Middle frontal gyrus (tissue), 1 donor: ENCODE data around the gene LSM6.

Experiments
- DNase-seq: peaks from one replicate; pipeline ENCODE4 v3.0.0-alpha.2; 2015; ENCODE audit warnings: low spot score; ENCODE audit errors: extremely low spot score

LSM6 gene

DNA sequence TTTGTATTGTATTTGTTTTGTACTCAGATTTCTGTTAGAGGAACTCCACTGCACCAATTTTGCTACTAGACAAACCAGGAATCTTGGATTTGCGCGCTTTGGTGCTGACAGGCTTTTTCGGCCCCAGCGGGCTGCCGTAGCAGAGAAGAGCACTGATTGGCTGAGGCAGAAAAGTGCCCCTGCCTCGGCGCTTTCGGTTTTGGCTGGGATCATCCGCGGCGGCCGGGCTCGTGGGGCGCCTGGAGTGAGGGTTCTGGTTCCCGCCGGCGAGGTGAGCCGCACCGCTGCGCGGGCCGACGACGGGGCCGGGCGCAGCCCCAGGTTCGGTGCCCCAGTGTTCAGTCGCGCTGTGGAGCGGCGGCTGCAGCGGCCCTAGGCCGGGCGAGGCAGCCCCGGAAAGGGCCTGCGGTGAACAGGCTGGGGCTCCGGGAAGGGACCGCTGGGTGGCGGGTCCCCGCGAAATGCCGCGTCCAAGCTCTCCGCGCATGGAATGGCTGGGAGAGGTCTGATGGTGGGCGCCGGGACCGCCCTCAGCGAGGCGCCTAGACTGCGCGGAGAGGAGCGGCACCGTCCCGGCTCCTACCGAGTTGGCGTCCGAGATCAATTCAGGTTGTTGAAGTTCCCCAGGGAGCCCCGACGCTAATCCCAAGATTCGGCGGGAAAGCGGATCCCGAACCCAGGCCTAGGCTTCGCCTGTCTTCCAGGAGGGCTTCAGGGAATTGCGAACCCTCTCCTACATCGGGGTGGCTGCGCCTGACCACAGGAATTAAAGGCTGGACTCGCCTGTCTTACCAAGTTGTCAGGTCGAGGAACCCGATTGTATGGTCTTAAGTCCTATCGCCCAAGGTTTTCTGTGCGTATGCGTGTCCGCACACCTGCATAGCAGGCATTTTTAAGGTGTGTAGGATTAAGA is at the start of gene LSM6:
Gene LSM6 (plus strand): TSS at position 178 of the 913 bp plus-strand sequence. CDS start 7,204 bp downstream, outside the sequence.
- peak; percentile 95 for DNase-seq

DNA sequence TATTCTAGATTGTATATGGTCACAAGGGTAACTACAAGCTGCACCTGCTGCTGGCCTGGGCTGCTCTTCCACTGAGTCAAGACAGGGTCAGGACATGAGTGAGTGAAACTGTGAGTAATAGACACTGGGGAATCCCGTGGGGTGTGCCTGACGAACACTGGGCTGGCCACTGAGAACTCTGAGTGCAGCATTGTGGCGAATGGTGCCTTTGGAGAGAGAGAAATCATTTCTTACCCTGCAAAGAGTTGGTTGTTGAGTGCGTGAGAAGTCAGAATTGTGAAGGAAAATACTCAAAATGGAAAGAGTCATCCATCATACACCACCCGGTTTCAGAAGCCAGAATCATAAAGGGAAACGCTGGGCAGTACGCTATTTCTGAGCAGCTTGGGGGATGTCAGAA is 43.1 kb upstream of the LSM6 start:
- no peak for DNase-seq

DNA sequence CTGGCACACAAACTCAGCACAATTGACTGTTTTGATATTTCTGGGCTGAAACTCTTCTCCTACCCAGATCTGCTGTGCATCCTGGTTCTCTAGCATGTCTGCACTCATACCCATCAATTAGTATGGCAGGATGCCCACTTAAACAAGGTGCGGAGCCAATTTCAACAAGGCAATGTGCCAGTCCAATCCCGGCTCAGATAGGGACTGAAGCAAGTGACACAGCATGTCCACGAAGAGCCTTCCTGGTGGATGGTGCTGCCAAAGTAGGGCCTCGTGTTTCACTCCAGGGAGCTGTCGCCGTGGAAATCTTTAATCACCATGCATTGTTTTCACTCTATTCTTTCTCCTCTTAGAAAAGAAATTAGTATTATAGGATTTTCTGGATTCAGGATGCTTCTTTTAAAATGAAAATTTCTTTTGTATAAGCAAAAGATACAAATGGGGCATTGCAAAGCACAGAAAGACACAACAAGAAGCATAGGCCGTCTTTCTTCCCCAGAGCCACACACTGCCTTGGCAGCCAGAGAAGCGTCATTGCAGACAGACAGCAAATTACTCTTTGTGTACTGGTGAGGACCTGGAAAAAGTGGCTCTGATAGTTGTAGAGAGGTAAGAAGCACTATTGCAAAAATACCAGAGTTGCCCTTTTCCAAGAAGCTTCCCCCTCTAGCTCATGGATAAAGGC is 40.6 kb upstream of the LSM6 start:
- no peak for DNase-seq

DNA sequence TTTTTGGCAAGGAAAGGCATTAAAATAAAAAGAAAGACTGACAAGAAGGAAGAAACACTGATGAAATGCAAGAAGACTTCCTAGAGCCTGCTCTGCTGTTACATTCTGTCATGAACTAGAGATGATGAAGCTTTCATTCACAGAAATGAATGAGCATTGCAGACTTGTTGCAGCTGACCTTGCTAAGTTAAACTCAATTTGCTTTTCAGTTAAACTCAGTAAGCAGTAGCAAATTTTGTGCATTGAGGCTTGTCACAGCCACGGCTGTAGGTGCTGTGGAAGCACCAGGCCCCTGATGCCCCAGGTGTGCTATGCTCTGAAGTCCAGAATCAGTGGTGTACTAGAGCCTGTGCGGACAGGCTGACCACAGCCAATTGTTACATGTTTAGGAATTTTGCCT is 39.6 kb upstream of the LSM6 start:
- no peak for DNase-seq

DNA sequence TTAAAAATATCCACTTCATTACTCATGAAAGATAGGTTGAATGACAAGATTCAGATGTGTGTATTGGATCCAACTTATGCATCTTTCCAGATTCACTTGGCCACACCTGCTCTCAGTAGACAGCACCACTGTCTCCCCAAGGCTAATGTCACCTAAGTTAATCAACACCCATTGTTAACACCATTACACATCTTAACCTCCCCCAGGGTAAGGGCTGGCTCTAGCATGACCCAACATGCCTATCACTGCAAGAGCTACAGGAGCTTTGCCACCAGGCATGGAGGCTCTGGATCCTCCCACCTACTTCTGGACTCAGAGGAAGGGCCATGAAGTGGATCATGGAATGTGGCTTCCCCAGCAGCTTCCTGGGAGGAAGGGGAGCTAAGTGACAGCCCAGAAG is 32.8 kb upstream of the LSM6 start:
- no peak for DNase-seq

DNA sequence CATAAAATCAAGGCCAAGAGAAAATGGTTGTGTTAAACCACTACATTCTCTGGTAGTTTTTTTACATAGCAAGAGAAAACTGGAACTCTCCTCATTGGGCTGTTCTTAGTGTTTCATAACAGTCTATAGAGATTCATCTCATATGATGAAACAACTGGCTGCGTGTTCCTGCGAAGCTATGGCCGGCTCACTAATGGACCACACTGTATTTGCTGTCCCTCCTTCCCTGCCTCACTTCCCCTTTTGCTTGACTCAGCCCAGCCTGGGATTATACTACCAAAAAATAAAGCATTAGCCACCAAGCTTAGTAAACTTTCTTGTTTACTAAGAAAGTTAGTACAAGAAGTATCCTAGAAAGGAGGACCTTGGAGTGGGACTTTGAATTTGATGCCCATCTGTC is 31.6 kb upstream of the LSM6 start:
- no peak for DNase-seq

DNA sequence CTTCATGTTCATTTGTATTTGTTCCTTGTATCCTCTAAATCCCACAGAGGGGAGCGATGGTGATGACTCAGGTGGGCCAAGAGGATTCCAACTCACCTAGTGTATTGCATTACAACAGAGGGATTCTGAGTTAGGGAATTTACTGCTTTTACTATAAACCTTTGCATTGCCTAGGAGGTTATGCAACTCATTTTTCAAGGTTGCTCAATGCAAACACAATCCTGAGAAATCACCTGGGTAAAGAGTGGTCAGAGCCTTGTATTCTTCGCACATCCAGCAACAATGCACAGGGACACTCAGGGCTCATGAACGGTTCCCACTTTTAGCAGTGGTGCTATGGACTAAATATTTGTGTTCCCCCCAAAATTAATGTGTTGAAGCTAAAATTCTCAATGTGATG is 28.6 kb upstream of the LSM6 start:
- DNase-seq: no peak

DNA sequence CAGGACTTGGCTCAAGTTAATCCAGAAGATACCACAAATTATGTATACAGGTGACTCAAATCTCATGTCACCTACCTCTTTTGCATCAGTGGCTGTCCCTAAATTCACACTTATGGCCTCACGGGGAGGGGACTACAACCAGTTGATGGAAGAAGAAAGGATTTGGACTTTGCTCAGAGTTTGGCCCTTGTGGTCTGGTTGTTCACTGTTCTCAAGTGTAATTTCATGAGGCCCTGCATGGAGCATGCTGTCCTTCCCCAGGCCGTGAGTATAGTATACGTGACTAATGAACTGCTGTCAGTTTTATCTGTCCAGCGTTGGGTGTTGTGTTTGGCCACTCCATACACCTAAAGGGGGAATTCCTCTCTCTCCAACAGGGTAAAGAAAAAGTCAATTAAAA is 27.5 kb upstream of the LSM6 start:
- no peak for DNase-seq

DNA sequence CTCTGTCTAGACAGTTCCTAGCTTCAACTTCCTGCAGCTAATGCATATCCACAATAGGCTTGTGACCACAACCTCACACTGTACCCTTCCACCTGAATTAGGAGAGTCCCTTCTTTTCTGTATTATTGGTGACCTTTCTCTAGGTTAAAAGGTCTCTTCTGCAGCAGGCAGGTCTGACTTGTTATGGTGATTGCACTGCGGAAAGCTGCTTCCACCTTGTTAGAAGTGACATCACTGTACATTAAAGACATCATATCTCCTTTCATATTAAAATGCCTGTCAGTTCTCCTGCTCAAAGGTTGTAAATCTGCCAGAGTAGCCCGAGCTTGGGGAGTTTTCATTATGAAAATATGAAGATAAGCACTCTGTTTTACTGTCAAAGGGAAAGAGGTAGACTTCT is 21.5 kb upstream of the LSM6 start:
- no peak for DNase-seq

DNA sequence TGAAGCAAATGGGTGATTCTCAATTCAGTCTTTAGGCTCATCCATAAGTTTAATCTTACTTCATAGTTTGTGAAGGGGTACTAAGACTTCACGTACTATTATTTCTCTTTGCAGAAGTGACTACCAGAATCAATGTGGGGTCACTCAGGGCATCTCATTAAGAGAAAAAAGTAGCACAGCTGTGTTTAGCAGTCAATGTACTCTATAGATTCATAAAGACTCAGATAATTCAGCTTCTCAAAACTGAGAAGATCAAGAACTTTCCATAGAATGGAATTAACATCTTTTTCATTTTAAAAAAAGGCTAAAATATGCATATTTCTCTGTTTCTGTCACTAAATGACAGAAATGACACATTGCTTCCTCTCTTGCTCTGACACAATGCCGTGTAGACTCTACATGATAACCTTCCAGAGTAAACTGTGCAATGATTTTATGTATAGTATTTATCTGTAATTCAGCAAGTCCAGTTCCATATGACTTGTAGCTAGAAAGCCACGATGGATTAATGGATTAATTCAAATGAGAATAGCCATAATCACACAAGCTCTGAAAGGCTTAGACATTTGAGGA is 20.3 kb upstream of the LSM6 start:
- DNase-seq: no peak

DNA sequence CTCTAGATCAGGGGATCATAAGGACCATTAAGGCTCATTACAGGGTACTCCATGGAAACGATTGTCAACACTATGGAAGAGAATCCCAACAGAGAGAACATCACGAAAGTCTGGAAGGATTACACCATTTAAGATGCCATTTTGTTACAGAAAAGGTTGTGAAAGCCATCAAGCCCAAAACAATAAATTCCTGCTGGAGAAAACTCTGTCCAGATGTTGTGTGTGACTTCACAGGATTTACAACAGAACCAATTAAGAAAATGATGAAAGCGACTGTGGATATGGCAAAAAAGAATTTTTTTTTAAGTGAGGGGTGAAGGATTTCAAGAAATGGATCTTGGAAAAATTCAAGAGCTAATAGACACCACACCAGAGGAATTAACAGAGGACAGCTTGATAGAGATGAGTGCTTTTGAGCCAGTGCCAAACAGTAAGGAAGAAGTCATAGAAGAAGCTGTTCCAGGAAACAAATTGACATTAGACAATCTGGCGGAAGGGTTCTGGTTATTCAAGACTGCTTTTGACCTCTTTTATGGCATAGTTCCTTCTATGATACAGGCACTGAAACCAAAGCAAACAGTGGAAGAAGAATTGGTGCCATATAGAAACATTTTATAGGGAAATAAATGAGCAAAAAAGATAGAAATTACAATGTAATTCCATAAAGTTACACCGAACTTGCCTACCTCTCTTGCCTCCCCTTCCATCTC is 17.3 kb upstream of the LSM6 start:
- DNase-seq: no peak

DNA sequence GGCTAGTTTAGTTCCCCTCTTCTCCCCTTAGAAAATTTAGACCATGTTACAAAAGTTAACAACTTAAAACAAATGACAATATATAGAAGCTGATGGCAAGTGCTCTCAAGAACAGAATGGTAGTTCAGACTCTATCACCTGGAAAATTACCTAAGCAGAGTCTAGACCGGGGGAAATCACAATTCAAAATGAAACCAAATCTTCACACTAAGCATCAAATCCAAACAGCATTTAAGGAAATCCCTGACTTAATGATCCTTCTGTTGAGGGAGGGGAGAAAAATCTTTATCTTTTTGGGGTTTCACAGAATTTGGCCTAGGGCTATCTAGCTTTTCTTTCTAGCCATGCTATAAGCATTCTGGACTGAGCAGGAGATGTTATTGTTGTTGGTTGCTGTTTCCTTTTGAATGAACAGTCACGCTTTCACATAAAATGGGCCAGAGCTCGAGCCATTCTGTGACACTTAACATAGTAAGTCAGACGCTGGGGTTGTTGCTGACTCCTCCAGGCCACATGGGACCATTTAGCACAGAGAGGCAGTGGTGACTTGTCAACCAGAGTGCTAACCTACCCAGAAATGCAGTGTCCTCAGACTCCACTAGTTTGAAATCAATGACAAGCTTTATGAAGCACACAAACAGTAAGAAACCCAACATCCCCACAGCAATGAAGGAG is 16.0 kb upstream of the LSM6 start:
- DNase-seq: no peak

DNA sequence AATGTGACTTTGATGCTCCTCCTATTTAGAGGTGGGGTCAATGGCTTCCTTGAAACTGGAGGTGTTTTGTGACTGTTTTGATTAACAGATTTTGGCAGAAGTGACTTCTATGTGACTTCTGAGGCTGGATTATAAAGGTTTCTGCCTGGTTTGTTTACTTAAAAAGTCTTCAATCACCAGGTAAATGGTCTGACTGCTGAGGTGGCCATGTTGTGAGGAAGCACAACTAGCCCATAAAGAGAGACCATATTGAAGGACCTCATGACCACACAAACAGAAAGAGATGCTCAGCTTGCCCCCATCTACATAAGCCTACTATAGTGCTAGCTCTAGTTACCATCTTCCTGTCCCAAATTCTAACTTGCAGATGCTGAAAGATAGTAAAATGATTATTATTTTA is 14.3 kb upstream of the LSM6 start:
- no peak for DNase-seq

DNA sequence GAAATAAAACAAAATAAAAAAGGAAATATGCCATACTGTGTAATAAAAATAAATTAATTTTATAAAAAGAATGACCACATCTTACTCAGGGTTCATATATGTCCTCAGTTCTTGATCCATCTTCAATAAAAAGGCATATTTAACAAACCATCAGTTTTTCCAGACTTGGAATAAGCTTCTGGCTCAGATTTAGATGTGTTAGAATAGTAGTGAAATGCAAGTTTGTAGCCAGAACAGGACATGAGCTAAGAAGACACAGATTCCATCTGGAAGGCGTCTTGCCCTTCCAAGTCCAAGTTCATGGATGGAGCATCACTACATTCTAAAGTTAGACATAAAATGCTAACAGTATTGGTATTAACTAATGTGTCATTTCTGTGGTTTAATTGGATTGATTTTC is 10.3 kb upstream of the LSM6 start:
- DNase-seq: no peak

DNA sequence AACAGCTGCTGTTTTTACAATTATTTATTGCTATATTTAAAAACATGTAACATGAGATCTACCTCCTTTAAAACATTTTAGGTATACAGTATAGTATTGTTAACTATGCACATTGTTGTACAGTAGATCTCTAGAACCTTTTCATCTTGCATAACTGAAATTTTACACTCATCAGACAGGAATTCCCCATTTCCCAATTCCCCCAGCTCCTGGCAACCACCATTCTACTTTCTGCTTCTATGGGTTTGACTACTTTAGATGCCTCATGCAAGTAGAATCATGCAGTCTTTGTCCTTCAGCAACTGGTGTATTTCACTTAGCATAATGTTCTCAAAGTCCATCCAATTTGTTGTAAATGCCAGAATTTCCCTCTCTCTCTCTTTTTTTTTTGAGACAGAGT is 9.7 kb upstream of the LSM6 start:
- no peak for DNase-seq

DNA sequence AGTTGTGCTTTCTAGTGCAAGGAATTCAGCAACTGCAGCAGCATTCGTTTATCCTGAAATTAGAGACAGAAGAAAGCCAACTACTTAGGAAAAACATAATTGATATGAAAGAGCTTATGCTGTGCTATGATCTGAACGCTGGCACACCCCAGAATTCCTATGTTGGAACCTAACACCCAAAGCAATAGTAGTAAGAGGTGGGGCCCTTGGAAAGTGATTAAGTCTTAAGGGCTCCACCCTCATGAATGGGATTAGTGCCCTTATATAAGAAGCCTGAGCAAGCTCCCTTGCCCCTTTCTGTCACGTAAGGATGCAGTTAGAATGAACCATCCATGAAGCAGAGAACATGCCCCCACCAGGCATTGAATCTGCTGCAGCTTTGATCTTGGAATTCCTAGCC is 5.4 kb upstream of the LSM6 start:
- DNase-seq: no peak

DNA sequence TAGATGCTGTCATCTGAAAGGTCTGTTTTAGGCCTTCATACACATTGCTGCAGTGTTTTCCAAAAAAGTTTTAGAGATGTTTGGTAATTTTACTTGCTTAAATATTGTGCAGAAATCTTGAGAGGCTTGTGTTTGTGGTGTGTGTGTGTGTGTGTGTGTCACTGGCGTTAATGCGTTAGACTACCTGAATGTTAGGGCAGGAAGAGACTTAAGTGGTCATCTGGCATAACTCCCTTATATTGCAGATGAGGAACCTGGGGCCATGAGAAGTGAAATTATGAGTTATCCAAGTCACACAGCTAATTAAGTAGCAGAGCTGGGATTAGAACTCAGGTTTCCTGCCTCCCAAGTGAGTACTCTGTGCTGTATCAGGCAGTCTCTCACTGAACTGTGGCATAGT is 1.4 kb downstream of the LSM6 start:
- no peak for DNase-seq

DNA sequence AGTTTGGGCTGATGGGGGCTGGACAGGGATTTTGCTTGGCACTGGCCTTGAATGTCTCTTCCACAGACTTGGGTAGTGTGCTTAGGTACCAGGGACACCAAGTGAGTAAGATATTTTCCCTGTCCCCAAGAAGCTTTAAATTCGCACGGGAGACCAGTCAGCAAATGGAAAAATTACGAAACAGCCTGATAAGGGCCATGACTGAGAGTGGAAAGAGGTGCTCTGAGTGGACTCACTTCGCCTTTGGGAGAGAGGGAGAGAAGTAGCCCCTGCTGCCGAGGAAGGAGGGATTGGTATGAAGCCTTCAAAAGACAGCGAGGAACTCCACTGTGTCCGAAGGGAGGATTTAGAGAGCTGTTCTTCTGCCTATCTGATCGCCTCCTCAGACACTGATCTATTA is 2.6 kb downstream of the LSM6 start:
- no peak for DNase-seq

DNA sequence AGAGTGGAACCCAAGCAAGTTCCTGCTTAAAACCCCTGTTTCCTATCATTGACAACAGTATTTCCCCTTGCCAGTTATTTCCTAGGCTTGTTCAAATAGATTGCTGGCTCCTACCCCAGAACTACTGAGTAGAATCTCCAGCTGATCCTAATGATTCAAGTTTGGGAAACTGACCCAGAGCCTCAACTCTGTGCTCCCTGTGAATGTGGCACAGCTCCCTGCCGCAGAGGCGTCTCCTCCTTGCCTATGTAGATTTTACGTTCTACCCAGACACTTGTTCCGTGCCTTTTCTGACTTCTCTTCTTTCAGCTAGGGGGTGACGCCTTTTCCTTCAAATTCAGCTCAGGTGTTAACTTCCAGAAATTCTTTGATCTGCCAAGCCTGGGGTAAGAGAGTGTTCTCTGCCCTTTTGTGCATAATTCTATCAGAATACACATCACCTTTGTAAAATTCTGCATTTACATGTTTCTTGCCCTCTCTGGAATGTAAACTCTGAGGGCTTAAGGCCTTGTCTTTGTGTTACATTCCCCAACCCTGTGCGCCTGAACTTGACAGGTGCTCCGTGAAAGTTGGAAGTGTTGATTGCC is 4.4 kb downstream of the LSM6 start:
- DNase-seq: no peak

DNA sequence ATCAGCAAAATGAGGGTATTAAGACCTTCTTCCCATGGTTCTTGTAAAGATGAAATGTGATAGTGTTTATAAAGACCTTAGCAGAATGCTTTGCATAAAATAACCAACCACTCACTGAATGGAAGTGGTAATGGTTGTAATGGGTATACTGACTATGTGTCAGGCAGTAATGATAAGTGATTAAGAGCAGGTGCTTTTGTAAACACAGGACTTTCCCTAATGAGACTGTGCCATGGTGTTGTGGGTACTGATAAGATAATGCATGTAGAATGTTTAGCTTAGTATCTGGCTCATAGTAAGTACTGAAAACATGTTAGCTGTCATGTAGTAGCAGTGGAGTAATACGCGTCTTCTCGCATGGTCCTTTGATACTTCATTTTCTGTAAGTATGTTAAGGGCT is 6.9 kb downstream of the LSM6 start:
- no peak for DNase-seq

DNA sequence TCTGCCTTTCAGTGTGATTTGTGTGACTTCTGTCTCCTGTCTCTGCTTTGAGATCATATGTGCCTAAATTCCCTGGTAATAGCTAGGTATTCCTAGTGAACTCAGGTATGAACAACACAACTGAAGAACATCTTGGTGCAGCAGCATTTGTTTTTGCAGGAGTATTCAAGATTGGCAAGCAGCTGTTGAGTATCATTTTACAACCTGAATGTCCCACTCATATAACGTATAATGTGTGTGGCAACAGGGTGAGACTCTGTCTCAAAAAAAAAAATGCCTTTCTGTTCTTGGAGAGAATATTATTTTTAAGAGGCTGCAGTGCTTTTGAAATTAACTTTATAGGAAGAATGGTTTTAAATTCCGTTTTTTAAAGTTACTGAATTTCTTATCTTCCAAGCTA is 7.7 kb downstream of the LSM6 start:
- no peak for DNase-seq
